Natural killer cell treated with Interleukin-12 subunit alpha and Interleukin-12 subunit beta and Interleukin-15 and Interleukin-18, amount 100 ng/mL, for 72 hours (primary cell): ENCODE results near the gene ETV4. TPM values are rescaled to one million over a fixed set of nuclear protein-coding genes. Genes with fewer than 3 reads are reported as not detected.

Experiments
- ATAC-seq, 2 donors: fragments of 150-1000 bp; cut with Tn5 transposase in 1 of 2; sonication (Bioruptor Pico), chemical (Tn5 transposase) in 1 of 2; 2 replicates each; pipeline ENCODE4 v1.10.0; 2021
- DNase-seq: peaks from one replicate; pipeline ENCODE4 v3.0.0; 2022; ENCODE audit warnings: low spot score
- H3K27ac Mint-ChIP-seq, 2 donors: 1 replicate in 1 of 2; 2 replicates in 1 of 2; pipeline ENCODE4 v1.8.0; 2022; ENCODE audit warnings: mixed read lengths in 2 of 2, mild to moderate bottlenecking in 1 of 2, moderate library complexity in 1 of 2
- H3K27me3 Mint-ChIP-seq, 2 donors: 1 replicate in 1 of 2; 2 replicates in 1 of 2; pipeline ENCODE4 v1.8.0; 2022; ENCODE audit warnings: mixed read lengths in 2 of 2
- H3K36me3 Mint-ChIP-seq: one replicate; pipeline ENCODE4 v1.8.0; 2022; ENCODE audit warnings: mixed read lengths
- H3K4me1 Mint-ChIP-seq, 2 donors: 1 replicate in 1 of 2; 2 replicates in 1 of 2; pipeline ENCODE4 v1.8.0; 2022; ENCODE audit warnings: low read depth in 2 of 2, mixed read lengths in 2 of 2, mild to moderate bottlenecking in 1 of 2
- H3K4me3 Mint-ChIP-seq: one replicate; pipeline ENCODE4 v1.8.0; 2022; ENCODE audit warnings: mixed read lengths
- H3K9me3 Mint-ChIP-seq: 2 replicates; pipeline ENCODE4 v1.8.0; 2022; ENCODE audit warnings: mixed read lengths
- total RNA-seq, 2 donors: library from RNA; stranded (reverse); gene quantifications; one replicate each; pipeline ENCODE4 v1.2.3, GENCODE V29; 2022

The ETV4 gene
- total RNA-seq, 2 donors from 2014 or later, result 1.4 to 2.1 TPM

DNA sequence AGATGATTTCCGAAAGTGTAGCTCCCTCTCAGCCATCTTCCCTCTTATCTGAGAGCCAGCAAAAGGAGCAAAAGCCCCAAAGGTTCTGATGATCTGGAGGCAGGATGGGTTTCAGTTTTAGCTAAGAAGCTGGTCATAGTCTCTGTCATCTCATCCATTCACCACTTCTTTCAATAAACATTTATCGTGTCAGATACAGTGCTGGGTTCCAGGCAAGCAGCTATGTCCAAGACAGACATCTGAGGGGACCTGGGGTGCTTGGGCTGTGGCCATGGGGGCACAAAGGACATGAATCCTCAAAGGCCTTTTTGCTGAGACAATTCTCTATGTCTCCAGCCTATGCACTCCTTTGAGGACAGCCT lies 1.0 kb upstream of the ETV4 start:
- peak overlapping the region; percentile 88 for H3K4me3 Mint-ChIP-seq
- H3K9me3 Mint-ChIP-seq, result no peaks in the 10 kb centered on the region
- no peaks in the 10 kb centered on the region for H3K36me3 Mint-ChIP-seq
- peaks cover 20 to 22% of the 10 kb centered on the region in 2 donors for H3K4me1 Mint-ChIP-seq
- ATAC-seq (no peak), DNase-seq (no peak)
- peaks cover 41 to 46% of the 10 kb centered on the region in 2 donors for H3K27me3 Mint-ChIP-seq
- H3K27ac Mint-ChIP-seq, result peak overlapping the region in 1 of 2 donors; percentile 56

DNA sequence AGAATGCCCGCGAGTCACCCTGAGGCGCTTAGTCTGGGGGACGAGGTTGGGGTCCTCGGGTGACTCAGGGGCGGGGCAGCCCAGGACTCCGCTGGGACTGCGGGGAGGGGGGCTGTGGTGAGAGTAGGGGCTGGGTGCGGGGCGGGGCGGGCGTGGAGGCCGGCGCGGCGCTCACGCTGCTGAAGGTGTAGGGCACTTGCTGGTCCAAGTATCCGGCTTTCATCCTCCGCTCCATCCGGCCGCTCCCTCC lies 832 bp downstream of the ETV4 start:
- Mint-ChIP-seq H3K4me3 (peak overlapping the region; percentile 86), H3K9me3 (no peaks in the 10 kb centered on the region), H3K4me1 (peaks cover 20 to 22% of the 10 kb centered on the region in 2 donors), H3K27me3 (peaks cover 42 to 43% of the 10 kb centered on the region in 2 donors), H3K36me3 (no peaks in the 10 kb centered on the region), H3K27ac (no peak overlapping the region)
- ATAC-seq, result peak in 1 of 2 donors; percentile 48
- no peak for DNase-seq

- Mint-ChIP-seq H3K9me3 (no peaks in the 10 kb centered on the region), H3K4me3 (peak overlapping the region; percentile 86), H3K27ac (no peak overlapping the region), H3K4me1 (peaks cover 20 to 22% of the 10 kb centered on the region in 2 donors), H3K27me3 (peaks cover 32 to 37% of the 10 kb centered on the region in 2 donors), H3K36me3 (no peaks in the 10 kb centered on the region)
- ATAC-seq (no peak), DNase-seq (no peak)
These were observed 2.2 kb downstream of the ETV4 start for GRCh38 chr17:43543771-43544575.

DNA sequence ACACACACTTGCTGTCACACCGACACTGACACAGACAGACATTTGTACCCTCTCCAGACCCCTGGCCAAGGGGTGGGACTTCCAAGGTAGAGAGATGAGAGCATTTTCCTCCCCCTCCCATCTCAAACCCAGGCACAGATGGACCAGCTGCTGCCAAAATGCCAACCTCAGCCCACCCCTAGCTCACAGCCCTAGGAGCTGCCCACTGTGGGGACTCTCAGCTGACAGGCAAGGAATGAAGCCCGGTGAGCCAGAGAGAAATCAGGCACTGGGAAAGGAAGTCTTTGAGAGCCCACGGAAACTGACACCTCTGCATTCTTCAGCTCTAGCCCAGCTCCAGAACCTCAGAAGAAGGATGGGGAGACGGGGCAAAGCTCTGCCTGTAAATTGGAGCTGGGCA lies 2.8 kb downstream of the ETV4 start:
- peaks cover 31 to 34% of the 10 kb centered on the region in 2 donors for H3K27me3 Mint-ChIP-seq
- ATAC-seq (no peak), DNase-seq (no peak)
- H3K4me1 Mint-ChIP-seq, result peaks cover 20 to 22% of the 10 kb centered on the region in 2 donors
- H3K9me3 Mint-ChIP-seq, result no peaks in the 10 kb centered on the region
- H3K36me3 Mint-ChIP-seq, result no peaks in the 10 kb centered on the region
- no peak overlapping the region for H3K4me3 Mint-ChIP-seq
- H3K27ac Mint-ChIP-seq, result no peak overlapping the region

DNA sequence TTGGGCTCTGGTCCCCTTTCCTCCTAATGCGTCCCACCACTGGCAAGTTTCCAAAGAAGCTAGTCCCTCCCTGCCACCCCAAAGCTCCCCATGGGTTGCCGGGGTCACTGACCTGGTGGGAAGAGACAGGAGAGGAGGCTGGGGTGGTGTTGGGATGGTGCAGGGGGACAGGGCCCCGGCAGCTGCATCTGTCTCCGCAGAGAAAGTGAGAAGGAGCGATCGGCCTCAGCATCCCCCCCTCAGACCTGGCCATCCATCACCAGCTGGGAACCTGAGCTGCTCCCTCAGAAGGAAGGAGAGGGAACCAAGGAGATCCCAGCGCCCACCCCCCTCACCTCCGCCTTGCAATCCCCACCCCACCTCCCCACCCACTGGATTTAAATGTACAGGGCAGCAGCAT lies 3.3 kb downstream of the ETV4 start:
- Mint-ChIP-seq H3K27me3 (peaks cover 27 to 32% of the 10 kb centered on the region in 2 donors), H3K4me3 (no peak overlapping the region), H3K4me1 (peaks cover 20 to 21% of the 10 kb centered on the region in 2 donors), H3K27ac (no peak overlapping the region), H3K9me3 (no peaks in the 10 kb centered on the region), H3K36me3 (no peaks in the 10 kb centered on the region)
- DNase-seq (no peak), ATAC-seq (no peak)

DNA sequence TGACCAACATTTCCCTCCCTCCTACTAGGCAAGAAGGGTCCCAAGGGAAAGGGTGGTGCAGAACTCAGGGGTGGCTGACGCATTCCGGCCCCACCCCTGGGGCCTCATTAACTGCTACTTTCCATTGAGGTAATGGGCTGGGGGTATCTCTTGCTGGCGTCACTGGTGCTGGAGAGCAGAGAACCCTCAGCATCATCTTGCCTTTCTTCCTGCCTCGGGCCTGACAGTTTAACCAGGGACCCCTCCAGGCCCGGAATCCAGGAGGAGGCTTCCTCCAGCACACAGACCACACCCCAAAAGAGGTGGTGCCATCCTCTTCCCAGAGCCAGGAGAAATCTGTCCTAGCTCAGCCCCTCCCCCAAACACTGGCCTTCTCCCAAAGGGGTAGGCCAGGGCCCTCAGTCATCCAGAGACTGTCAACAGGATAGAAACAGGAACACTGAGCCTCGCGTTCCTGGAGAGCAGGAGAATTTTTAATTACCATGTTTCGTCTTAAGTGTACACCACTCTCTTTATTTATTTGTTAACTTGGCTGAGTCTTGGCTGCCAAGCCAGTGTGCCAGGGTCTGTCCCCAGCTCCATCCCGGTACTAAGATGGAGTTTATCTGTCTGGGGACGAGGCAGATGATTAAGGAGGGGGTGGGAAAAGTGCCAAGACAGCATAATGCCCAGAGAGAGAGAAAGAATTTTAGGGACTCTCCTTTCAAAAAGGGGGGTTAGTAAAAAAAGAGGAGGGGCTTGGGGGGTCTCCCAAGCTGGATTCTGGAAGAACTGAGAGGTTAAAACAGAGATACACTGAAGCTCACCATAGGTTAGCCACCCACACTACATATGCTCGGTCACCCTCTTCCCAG lies 5.1 kb downstream of the ETV4 start:
- Mint-ChIP-seq H3K27me3 (peaks cover 17 to 24% of the 10 kb centered on the region in 2 donors), H3K4me1 (peaks cover 7% of the 10 kb centered on the region in 2 donors), H3K36me3 (no peaks in the 10 kb centered on the region), H3K27ac (no peak overlapping the region), H3K4me3 (no peak overlapping the region), H3K9me3 (no peaks in the 10 kb centered on the region)
- ATAC-seq (no peak), DNase-seq (no peak)

DNA sequence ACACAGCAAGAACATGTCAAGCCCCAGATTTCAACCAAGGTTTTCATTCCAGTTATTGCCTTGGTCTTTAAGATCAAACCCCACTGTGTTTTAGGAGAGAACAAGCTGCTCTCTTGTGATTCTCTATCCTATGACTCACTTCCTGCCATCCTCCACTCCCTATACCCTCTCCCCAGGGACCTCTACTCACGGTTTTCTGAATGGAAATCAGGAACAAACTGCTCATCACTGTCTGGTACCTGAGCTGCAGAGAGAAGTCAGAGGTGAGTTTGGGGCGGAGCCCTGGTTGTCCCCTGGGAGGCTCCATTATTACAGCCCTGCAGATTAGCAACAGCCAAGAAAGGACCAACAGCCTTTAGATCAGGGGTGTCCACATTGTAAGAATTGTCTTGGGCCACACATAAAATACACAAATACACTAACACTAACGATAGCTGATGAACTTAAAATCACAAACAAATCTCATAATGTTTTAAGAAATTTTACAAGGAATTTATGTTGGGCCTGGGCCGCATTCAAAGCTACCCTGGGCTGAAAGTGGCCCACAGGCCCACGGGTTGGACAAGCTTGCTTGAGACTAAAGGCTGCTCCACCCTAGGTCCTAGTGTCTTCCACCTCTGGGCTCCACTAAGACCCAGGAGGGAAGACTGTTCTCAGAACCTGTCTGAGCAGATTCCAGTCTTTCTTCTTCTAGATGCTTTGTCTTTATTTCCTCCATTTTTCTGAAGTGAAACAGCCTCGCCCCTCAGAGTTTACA lies 9.7 kb downstream of the ETV4 start:
- no peaks in the 10 kb centered on the region for H3K4me1 Mint-ChIP-seq
- DNase-seq (peak; percentile 31), ATAC-seq (no peak)
- no peaks in the 10 kb centered on the region for H3K36me3 Mint-ChIP-seq
- no peaks in the 10 kb centered on the region for H3K27me3 Mint-ChIP-seq
- no peaks in the 10 kb centered on the region for H3K9me3 Mint-ChIP-seq
- H3K27ac Mint-ChIP-seq, result no peak overlapping the region
- H3K4me3 Mint-ChIP-seq, result no peak overlapping the region

- no peak overlapping the region for H3K27ac Mint-ChIP-seq
- H3K27me3 Mint-ChIP-seq, result no peaks in the 10 kb centered on the region
- H3K36me3 Mint-ChIP-seq, result no peaks in the 10 kb centered on the region
- H3K9me3 Mint-ChIP-seq, result no peaks in the 10 kb centered on the region
- H3K4me3 Mint-ChIP-seq, result no peak overlapping the region
- no peaks in the 10 kb centered on the region for H3K4me1 Mint-ChIP-seq
- no peak for ATAC-seq
- DNase-seq, result no peak
These were observed 11.2 kb downstream of the ETV4 start for GRCh38 chr17:43534909-43535308.

DNA sequence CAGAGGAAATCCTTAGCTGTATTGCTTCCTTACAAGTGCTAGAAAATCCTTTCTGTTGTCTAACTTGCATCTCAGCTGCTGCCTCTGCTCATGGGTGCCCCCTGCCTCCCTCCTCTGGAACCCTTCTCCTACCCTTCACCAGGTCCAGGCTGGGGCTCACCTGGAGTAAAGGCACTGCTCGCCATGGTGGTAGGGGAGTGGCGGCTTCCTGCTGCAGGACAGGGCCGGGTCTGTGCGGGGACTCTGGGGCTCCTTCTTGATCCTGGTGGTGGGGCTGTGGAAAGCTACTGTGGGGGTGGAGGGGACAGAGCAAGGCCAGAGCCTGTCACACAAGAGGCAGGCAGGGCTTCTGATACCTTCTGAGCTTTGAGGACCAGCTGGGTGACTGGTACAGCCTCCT lies 12.4 kb downstream of the ETV4 start:
- H3K4me3 Mint-ChIP-seq, result no peak overlapping the region
- H3K36me3 Mint-ChIP-seq, result no peaks in the 10 kb centered on the region
- no peak for DNase-seq
- H3K27ac Mint-ChIP-seq, result no peak overlapping the region
- no peak for ATAC-seq
- peaks cover 0 to 3% of the 10 kb centered on the region in 2 donors for H3K4me1 Mint-ChIP-seq
- H3K9me3 Mint-ChIP-seq, result no peaks in the 10 kb centered on the region
- H3K27me3 Mint-ChIP-seq, result no peaks in the 10 kb centered on the region

DNA sequence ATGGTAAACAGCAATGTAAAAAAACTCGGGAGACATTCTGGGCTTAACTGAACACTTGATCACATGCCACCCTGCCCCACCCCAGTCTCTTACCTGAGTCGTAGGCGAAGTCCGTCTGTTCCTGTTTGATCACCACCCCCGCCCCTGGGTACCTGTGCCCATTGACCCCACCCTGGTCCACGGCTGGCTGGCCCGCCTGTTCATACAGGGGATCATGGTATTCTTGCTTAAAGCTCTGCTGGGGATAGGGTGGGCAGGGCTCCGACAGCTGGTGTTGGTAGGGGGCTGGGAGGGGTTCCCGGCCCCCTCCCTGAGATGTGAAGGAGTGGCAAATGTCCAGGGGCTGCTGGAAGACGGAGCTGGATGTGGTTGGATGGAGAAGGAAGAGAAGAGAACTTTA lies 13.6 kb downstream of the ETV4 start:
- Mint-ChIP-seq H3K27ac (no peak overlapping the region), H3K36me3 (no peaks in the 10 kb centered on the region), H3K27me3 (no peaks in the 10 kb centered on the region), H3K4me1 (peaks cover 0 to 3% of the 10 kb centered on the region in 2 donors), H3K9me3 (no peaks in the 10 kb centered on the region), H3K4me3 (no peak overlapping the region)
- no peak for DNase-seq
- ATAC-seq, result no peak

DNA sequence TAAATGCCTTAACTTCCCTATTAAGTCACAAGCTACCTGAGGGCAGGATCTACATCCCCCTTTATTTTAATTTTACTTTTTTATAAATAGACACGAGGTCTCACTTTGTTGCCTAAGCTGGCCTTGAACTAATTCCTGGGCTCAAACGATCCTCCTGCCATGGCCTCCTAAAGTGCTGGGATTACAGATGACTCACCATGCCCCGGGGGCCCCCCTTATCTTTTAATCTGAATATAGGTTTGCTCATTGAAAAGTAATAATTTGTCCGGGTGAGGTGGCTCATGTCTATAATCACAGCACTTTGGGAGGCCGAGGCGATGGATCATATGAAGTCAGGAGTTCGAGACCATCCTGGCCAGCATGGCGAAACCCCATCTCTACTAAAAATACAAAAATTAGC lies 14.2 kb downstream of the ETV4 start:
- Mint-ChIP-seq H3K9me3 (no peaks in the 10 kb centered on the region), H3K4me1 (peaks cover 0 to 3% of the 10 kb centered on the region in 2 donors), H3K27ac (no peak overlapping the region), H3K36me3 (peaks cover under 1% of the 10 kb centered on the region), H3K4me3 (no peak overlapping the region), H3K27me3 (no peaks in the 10 kb centered on the region)
- ATAC-seq (no peak), DNase-seq (no peak)

- H3K4me1 Mint-ChIP-seq, result peaks cover 0 to 3% of the 10 kb centered on the region in 2 donors
- peaks cover 4% of the 10 kb centered on the region for H3K36me3 Mint-ChIP-seq
- DNase-seq (no peak), ATAC-seq (no peak)
- H3K9me3 Mint-ChIP-seq, result no peaks in the 10 kb centered on the region
- H3K27me3 Mint-ChIP-seq, result no peaks in the 10 kb centered on the region
- no peak overlapping the region for H3K4me3 Mint-ChIP-seq
- no peak overlapping the region for H3K27ac Mint-ChIP-seq
These were observed 15.1 kb downstream of the ETV4 start for GRCh38 chr17:43531082-43531378.

GRCh38 chr17:43530288-43531081 lies 15.7 kb downstream of the ETV4 start:
- Mint-ChIP-seq H3K27me3 (no peaks in the 10 kb centered on the region), H3K4me3 (no peak overlapping the region), H3K27ac (no peak overlapping the region), H3K36me3 (peaks cover 4% of the 10 kb centered on the region), H3K9me3 (no peaks in the 10 kb centered on the region), H3K4me1 (peaks cover 0 to 3% of the 10 kb centered on the region in 2 donors)
- DNase-seq (no peak), ATAC-seq (no peak)
